T-helper 1 cell treated with Interleukin-12 subunit alpha and Interleukin-12 subunit beta and Interleukin-4 antibody, amounts not matched to agents 30 μg/mL and 1 μg/mL, for 36 hours (primary cell): Measurements from ENCODE around the gene DLG2.

Experiments used
- H3K27ac Mint-ChIP-seq: one replicate; pipeline ENCODE4 v1.8.0; 2021; ENCODE audit warnings: mild to moderate bottlenecking, mixed read lengths
- H3K27me3 Mint-ChIP-seq: one replicate; pipeline ENCODE4 v1.8.0; 2021; ENCODE audit warnings: low read depth, mixed read lengths
- H3K36me3 Mint-ChIP-seq: one replicate; pipeline ENCODE4 v1.8.0; 2021; ENCODE audit warnings: low read depth, mixed read lengths
- H3K4me1 Mint-ChIP-seq: one replicate; pipeline ENCODE4 v1.8.0; 2021; ENCODE audit warnings: low read depth, mixed read lengths
- H3K4me3 Mint-ChIP-seq: one replicate; pipeline ENCODE4 v1.8.0; 2021; ENCODE audit warnings: mild to moderate bottlenecking, moderate library complexity, mixed read lengths
- H3K9me3 Mint-ChIP-seq: one replicate; pipeline ENCODE4 v1.8.0; 2021; ENCODE audit warnings: mixed read lengths

Gene DLG2

GRCh38 chr11:84564180-84564866 lies 1062.8 kb downstream of the DLG2 start:
- no peaks in the 10 kb centered on the region for H3K27me3 Mint-ChIP-seq
- H3K4me1 Mint-ChIP-seq: no peaks in the 10 kb centered on the region
- no peak overlapping the region for H3K4me3 Mint-ChIP-seq
- no peak overlapping the region for H3K27ac Mint-ChIP-seq
- no peaks in the 10 kb centered on the region for H3K36me3 Mint-ChIP-seq
- no peaks in the 10 kb centered on the region for H3K9me3 Mint-ChIP-seq

GRCh38 chr11:84563356-84563755 lies 1063.8 kb downstream of the DLG2 start:
- no peaks in the 10 kb centered on the region for H3K4me1 Mint-ChIP-seq
- no peaks in the 10 kb centered on the region for H3K9me3 Mint-ChIP-seq
- H3K27ac Mint-ChIP-seq: no peak overlapping the region
- no peaks in the 10 kb centered on the region for H3K36me3 Mint-ChIP-seq
- H3K27me3 Mint-ChIP-seq: no peaks in the 10 kb centered on the region
- H3K4me3 Mint-ChIP-seq: no peak overlapping the region

- Mint-ChIP-seq H3K4me3 (no peak overlapping the region), H3K9me3 (no peaks in the 10 kb centered on the region), H3K27me3 (no peaks in the 10 kb centered on the region), H3K27ac (no peak overlapping the region), H3K4me1 (no peaks in the 10 kb centered on the region), H3K36me3 (no peaks in the 10 kb centered on the region)
Measured at GRCh38 chr11:84560206-84560605, 1066.9 kb downstream of the DLG2 start.

GRCh38 chr11:84558085-84558905 lies 1068.8 kb downstream of the DLG2 start:
- Mint-ChIP-seq H3K9me3 (no peaks in the 10 kb centered on the region), H3K27me3 (no peaks in the 10 kb centered on the region), H3K4me1 (no peaks in the 10 kb centered on the region), H3K4me3 (no peak overlapping the region), H3K27ac (no peak overlapping the region), H3K36me3 (no peaks in the 10 kb centered on the region)

GRCh38 chr11:84552791-84553190 lies 1074.4 kb downstream of the DLG2 start:
- Mint-ChIP-seq H3K9me3 (no peaks in the 10 kb centered on the region), H3K27me3 (no peaks in the 10 kb centered on the region), H3K27ac (no peak overlapping the region), H3K4me3 (no peak overlapping the region), H3K4me1 (no peaks in the 10 kb centered on the region), H3K36me3 (no peaks in the 10 kb centered on the region)

GRCh38 chr11:84549217-84549616 lies 1077.9 kb downstream of the DLG2 start:
- H3K27me3 Mint-ChIP-seq: no peaks in the 10 kb centered on the region
- no peaks in the 10 kb centered on the region for H3K36me3 Mint-ChIP-seq
- no peak overlapping the region for H3K4me3 Mint-ChIP-seq
- H3K27ac Mint-ChIP-seq: no peak overlapping the region
- H3K9me3 Mint-ChIP-seq: peaks cover 9% of the 10 kb centered on the region
- no peaks in the 10 kb centered on the region for H3K4me1 Mint-ChIP-seq

- Mint-ChIP-seq H3K4me3 (no peak overlapping the region), H3K27me3 (no peaks in the 10 kb centered on the region), H3K4me1 (no peaks in the 10 kb centered on the region), H3K9me3 (peaks cover 14% of the 10 kb centered on the region), H3K27ac (no peak overlapping the region), H3K36me3 (no peaks in the 10 kb centered on the region)
Measured at GRCh38 chr11:84544566-84544965, 1082.6 kb downstream of the DLG2 start.

- H3K27me3 Mint-ChIP-seq: no peaks in the 10 kb centered on the region
- no peaks in the 10 kb centered on the region for H3K36me3 Mint-ChIP-seq
- no peak overlapping the region for H3K4me3 Mint-ChIP-seq
- peaks cover 14% of the 10 kb centered on the region for H3K9me3 Mint-ChIP-seq
- H3K27ac Mint-ChIP-seq: no peak overlapping the region
- H3K4me1 Mint-ChIP-seq: no peaks in the 10 kb centered on the region
Measured at GRCh38 chr11:84543367-84544159, 1083.6 kb downstream of the DLG2 start.

GRCh38 chr11:84541731-84542340 lies 1085.3 kb downstream of the DLG2 start:
- H3K9me3 Mint-ChIP-seq: peaks cover 11% of the 10 kb centered on the region
- no peaks in the 10 kb centered on the region for H3K27me3 Mint-ChIP-seq
- H3K4me3 Mint-ChIP-seq: no peak overlapping the region
- no peak overlapping the region for H3K27ac Mint-ChIP-seq
- H3K36me3 Mint-ChIP-seq: no peaks in the 10 kb centered on the region
- H3K4me1 Mint-ChIP-seq: no peaks in the 10 kb centered on the region

GRCh38 chr11:84536456-84536855 lies 1090.7 kb downstream of the DLG2 start:
- H3K4me1 Mint-ChIP-seq: no peaks in the 10 kb centered on the region
- H3K27me3 Mint-ChIP-seq: no peaks in the 10 kb centered on the region
- H3K9me3 Mint-ChIP-seq: peaks cover 3% of the 10 kb centered on the region
- no peak overlapping the region for H3K4me3 Mint-ChIP-seq
- H3K36me3 Mint-ChIP-seq: no peaks in the 10 kb centered on the region
- no peak overlapping the region for H3K27ac Mint-ChIP-seq

- Mint-ChIP-seq H3K9me3 (no peaks in the 10 kb centered on the region), H3K36me3 (no peaks in the 10 kb centered on the region), H3K4me3 (no peak overlapping the region), H3K27me3 (no peaks in the 10 kb centered on the region), H3K27ac (no peak overlapping the region), H3K4me1 (no peaks in the 10 kb centered on the region)
Measured at GRCh38 chr11:84532364-84532763, 1094.8 kb downstream of the DLG2 start.

GRCh38 chr11:84526250-84526649 lies 1100.9 kb downstream of the DLG2 start:
- no peaks in the 10 kb centered on the region for H3K9me3 Mint-ChIP-seq
- no peaks in the 10 kb centered on the region for H3K27me3 Mint-ChIP-seq
- H3K4me3 Mint-ChIP-seq: no peak overlapping the region
- H3K4me1 Mint-ChIP-seq: no peaks in the 10 kb centered on the region
- no peak overlapping the region for H3K27ac Mint-ChIP-seq
- H3K36me3 Mint-ChIP-seq: no peaks in the 10 kb centered on the region

GRCh38 chr11:84524422-84525051 lies 1102.6 kb downstream of the DLG2 start:
- H3K27ac Mint-ChIP-seq: no peak overlapping the region
- no peaks in the 10 kb centered on the region for H3K4me1 Mint-ChIP-seq
- no peaks in the 10 kb centered on the region for H3K27me3 Mint-ChIP-seq
- no peak overlapping the region for H3K4me3 Mint-ChIP-seq
- no peaks in the 10 kb centered on the region for H3K9me3 Mint-ChIP-seq
- H3K36me3 Mint-ChIP-seq: no peaks in the 10 kb centered on the region

GRCh38 chr11:84522331-84522730 lies 1104.8 kb downstream of the DLG2 start:
- H3K27me3 Mint-ChIP-seq: no peaks in the 10 kb centered on the region
- H3K27ac Mint-ChIP-seq: no peak overlapping the region
- no peaks in the 10 kb centered on the region for H3K9me3 Mint-ChIP-seq
- no peak overlapping the region for H3K4me3 Mint-ChIP-seq
- no peaks in the 10 kb centered on the region for H3K36me3 Mint-ChIP-seq
- H3K4me1 Mint-ChIP-seq: no peaks in the 10 kb centered on the region
